Stimulated activated CD8-positive, alpha-beta memory T cell treated with anti-CD3 and anti-CD28 coated beads, Interleukin-4, amount 100 ng/mL, for 24 hours (primary cell): ENCODE measurements around the gene FLT4.
A peak's percentile ranks its signal among the peaks of the same experiment; 100 is the strongest.

Source experiments
- DNase-seq: peaks from one replicate; pipeline ENCODE4 v3.0.0-alpha.2; 2020; ENCODE audit warnings: low read depth

Gene FLT4

DNA sequence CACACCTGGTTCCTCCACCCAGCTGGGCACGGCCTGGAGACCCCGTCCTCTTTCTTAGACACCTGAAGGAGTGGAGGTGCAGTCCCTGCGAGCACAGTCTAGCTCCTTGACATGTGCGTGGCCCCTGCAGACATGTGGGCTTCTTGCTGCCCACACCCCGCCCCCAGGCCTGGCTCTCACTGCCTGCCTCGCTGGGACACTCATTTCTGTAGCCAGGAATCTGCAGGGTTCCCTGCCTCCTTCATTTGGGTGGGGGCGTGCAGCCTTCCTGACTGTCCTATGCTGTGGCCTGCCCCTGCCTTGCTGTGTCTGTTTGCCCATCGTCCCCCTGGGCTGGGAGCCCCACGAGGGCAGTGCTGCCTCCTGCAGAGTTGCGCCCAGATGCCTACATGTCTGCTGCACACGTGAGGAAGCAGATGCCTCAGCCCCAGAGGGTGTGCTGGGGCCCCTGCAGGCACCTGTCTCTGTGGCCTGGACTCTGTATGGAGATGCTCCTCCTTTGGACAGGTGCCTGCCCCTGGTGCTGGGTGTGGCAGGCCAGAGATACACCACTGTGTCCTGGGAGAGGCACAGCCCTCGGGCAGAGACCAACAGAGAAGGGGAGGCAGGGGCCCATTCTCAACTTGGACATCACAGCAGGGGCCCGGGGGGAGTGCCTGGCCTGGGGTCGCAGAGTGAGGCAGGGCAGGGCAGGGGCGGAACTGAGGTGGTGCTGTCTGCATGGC is 22.6 kb downstream of the FLT4 start:
- DNase-seq = no peak

DNA sequence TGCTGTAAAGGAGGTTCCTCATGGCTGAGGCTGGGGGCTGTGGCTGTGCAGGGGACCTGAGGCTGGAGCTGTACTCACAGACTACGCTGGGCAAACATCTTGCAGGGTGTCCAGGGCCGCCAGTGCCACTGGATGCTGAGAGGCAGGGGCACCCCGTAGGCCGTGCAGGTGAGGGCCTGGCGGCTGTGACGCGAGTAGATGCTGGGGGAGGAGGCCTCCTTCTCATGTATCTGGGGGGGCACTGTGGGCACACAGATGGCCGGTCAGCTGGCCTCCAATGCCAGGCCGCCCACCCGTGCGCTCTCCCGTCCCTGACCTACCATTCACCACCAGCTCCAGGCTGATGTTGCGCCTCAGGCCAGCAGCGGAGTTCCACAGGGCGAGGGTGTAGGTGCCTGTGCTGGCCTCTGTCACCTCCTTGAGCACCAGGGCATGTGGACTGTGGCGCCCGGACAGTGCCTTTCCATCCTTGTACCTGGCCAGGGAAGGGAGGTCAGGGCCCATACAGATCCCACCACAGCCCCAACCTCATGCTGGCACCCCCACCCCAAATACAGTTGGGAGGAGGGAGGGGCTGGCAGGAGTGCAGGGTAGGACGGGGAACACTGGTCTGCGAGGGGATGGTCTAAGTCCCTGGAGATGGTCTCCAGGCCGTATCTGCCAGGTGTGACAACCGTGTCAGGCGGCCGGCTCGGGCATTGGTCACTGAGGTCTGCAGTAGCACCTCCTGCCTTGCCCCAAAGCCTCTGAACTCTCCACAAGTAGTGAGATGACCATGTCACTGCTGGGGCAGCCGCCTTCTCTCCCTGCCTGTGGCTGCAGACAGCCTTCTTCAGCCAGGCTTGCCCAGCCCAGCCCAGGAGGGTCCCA is 23.4 kb downstream of the FLT4 start:
- no peak for DNase-seq

DNA sequence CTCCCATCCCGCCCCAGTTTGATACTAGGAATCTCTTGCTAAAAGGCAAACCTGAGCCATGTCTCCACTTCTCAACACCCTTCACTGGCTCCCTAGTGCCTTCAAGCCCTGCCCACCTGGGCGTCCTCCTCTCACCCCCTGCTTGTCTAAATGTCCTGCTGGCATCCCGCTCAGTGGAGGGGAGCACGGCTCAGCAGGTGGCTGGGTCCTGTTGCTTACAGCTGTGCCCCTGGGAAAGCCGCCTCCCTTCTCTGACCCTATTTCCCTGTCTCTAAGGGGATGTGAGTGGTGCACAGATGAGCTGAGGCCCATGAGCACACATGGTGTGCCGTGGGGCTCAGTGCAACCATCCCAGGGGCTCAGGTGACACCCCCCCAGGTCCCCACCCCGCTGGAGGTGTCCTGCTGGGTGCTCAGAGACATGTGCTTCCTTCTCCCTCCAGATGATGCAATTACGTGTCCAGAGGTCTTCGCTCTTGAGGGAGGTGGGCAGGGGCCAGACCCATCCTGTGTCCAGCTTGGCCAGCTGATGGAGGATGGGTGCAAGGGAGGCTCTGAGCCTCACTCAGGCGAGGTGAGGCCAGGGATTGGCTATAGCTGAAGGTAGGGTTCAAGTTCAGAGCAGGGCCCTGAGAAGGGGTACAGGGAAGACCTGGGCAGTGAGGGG is 24.1 kb downstream of the FLT4 start:
- no peak for DNase-seq

DNA sequence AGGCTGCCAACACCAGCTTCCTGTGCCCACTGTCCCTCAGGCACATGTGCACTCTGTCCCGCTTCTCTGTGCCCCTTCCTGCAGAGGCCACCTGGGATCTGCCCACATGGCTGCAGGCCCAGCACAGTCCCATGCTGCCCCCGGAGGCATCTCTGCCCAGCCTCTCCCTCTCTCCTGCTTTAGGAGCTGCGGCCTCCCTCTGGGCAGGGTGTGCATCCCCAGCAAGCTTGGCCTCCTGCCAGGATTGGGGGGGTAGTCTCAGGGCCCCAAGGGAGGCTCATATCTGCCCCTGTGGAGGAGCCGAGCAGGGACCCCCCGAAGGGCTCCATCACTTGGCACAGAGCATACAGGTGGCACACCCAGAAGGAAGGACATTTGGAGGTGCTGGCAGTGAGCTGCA is 24.8 kb downstream of the FLT4 start:
- no peak for DNase-seq

DNA sequence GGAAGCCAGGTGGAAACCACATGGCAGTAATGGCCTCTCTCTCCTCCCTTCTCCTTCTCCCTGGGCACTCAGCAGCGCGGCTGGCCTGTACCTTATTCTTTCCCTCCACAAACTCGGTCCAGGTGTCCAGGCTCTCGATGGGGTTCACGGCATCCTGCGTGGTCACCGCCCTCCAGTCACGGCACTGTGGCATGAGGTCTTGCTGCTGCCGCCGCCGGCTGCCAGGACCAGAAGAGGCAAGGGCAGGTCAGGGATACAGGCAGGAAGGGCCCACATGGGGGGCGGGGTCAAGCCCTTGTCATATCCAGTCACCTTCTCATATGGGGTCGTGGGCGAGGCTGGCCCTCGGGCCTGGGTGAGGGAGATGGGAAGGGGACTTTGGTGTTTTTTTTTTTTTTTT is 25.6 kb downstream of the FLT4 start:
- no peak for DNase-seq

DNA sequence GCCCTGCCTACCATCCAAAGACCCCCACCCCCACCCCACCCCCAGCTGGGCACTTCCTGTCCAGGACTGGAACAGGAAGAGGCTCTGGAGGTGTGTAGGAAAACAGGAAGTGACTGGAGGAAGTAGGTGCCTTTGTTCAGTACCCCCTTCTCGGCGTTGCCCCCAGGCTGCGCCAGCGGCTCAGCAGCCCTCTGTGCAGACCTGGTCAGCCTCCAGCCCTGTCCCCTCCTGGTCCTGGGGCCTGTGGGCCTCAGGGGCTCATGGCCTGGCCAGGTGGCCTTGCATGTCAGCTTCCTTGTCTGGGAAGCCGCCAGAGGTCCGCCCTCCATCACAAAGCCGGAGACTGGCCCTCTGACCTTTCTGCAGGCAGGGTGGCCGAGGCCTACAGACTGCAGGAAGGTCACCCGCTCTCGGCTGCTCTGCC is 26.0 kb downstream of the FLT4 start:
- no peak for DNase-seq

DNA sequence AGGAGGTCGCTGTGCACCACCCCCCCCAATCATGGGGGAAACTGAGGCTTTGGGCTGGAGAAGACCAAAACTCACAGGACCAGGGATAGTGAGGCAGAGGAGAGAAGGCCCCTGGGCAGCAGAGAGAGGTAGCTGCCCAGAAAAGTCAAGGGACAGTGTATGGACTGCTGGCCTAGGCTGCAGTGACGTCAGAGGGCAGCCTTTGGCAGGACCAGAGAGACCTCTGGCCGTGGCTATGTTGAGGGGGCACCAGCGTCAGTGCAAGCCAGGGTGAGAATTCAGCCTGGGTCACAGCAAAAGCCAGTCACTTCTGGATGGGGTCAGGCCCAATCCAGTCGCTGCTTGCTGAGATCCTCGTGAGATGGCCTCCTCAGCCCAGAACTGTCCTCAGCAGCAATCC is 26.5 kb downstream of the FLT4 start:
- no peak for DNase-seq

DNA sequence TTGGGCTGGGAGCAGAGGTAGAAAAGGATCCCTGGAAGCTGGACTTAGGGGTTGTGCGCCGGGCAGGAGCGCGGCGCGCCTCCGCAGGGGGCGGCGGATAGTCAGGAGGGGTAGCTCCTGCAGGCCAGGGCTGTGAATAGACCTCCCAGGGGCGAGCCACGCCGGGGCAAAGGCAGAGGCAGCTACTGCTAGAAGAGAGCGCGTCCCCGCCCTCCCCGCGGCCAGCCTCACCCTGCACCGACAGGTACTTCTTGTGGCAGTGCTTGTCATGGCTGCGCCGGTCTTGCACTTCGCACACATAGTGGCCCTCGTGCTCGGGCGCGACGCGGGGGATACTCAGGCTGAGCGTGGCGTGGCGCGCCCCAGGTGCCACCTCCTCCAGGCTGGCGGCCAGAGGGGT is 28.1 kb downstream of the FLT4 start:
- no peak for DNase-seq

DNA sequence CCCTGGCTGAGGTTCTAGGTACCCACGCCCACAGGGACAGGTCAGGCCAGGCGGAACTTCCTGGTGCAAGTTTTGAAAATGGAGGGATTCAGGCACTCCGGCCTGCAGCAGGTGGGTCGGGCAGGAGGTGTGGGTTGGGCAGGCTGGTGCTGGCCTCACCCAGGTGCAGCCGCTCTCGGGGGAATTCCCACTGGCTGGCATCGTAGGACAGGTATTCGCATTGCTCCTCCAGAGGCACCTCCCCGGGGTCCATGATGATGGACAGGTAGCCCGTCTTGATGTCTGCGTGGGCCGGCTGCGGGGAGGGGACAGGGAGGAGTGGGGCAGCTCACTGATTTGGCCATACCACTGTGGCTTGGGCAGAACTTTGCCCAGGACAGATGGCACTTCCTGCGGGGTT is 29.4 kb downstream of the FLT4 start:
- no peak for DNase-seq

DNA sequence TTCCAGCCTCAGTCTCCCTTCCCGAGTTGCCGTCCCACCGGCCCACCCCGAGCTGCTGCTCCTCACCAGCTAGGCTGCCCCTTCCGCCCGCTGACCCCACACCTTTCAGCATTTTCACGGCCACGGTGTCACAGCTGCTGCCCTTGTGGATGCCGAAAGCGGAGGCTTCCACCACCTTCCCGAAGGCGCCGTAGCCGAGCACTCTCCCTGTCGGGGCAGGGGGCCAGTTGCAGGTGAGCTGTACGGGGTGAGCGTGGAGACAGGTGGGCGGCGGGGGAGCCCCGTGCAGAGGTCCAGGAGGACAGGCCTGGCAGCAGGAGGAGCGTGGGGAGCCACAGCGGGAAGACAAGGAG is 29.9 kb downstream of the FLT4 start:
- no peak for DNase-seq

DNA sequence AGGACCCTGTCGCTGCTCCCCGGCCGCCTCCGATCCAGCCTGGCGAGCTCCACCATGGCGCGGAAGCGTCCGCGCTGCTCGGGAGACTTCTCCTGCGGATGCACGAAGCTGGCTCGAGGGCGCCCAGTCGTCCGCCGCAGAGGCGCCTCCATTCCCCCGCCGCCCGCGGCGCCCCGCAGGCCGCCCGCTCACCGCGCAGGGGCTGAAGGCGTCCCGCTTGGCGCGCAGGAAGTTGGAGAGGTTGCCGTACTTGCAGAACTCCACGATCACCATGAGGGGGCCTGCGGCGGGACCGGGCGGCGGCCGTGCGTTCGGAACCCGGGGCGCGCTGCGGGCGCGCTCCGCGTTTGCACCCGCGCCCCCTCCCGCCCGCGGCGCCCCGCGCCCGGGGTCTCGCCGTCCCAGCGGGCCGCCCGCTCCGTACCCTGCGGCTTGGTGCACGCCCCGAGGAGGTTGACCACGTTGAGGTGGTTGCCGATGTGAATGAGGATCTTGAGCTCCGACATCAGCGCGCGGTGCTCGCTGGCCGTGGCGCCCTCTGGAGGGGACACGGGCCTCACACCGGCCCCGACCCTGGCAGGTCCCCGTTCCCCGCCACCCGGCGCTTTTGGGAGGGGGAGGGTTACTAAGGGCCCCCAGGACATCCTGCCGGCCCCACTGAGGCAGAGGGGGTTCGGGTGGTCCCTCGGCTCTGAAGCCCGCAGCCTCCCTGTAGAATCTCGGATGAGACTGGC is 30.4 kb downstream of the FLT4 start:
- DNase-seq = peak; percentile 4

DNA sequence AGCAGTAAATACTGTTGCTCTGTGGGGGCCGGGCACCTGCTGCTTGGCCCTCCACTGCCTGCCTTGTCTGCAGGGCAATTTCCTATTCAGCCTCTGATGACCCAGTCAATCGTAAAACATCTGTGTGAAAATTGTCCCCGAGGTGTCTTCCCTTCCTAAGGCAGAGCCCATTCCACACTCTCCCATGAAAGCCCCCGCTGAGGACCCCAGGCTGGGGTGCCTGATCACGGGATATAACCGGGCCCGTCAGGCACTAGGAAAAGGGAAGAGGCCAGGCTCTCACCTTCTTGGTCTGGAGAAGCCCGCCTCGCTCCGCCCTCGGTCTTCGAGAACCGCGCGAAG is 30.9 kb downstream of the FLT4 start:
- no peak for DNase-seq

DNA sequence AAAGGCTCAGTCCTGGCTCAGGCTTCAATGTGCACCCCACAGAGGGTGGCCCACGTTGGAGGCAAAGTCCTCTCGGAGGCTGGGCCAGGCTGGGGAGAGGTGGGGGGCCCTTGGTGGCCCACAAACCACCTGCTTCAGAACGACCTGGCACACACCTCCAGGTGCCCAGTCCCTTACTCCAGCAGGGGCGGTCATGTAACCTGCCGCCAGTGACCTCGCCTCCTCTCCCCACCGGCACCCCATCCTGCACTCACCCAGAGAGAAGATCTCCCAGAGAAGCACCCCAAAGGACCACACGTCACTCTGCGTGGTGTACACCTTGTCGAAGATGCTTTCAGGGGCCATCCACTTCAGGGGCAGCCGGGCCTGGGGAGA is 35.6 kb downstream of the FLT4 start:
- no peak for DNase-seq

DNA sequence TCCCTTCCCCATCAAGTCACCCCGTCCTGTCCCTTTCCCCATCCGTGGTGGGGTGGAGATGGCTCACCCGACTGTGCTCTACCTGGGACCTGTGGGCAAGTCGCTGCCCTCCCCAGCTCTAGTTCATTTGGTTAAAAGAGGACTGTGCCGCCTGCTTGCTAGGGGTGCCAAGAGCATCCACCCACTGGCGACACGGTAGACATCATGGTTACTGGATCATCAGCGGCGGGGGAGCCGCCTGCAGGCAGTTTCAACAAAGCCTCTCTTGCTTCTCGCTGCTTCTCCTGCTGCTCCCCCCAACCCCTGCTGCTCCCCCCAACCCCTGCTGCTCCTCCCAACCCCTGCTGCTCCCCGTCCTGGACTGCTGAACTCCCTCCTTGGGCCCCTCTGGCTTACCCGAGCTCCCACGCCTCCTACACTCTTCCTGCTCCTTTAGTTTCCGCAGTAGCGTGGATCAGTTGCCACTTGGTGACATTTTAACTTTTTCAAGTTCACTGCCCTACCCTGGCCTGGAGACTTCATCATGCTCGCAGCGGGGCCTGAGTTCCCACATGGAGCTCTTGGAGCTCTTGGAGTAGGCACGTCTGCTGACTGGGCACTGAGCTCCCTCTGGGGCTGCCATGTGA is 36.1 kb downstream of the FLT4 start:
- no peak for DNase-seq

DNA sequence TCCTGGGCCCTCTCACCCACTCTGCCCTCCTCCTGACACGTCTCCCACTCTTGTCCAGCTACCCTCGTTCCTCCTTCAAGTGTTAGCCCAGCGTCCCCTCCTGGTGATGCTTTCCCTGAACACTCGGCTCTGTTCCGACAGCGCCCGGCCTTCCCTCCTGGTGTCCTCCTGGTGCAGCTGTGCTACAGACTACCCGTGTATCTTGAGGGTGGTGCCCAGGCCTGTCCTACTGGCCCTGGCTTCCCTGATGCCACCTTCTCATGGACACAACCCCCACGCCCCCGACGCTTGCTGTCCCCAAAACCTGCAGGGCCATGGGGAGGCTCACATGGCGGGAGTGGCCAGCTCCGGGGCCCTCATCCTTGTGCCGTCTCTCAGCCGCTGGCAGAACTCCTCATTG is 36.7 kb downstream of the FLT4 start:
- no peak for DNase-seq

DNA sequence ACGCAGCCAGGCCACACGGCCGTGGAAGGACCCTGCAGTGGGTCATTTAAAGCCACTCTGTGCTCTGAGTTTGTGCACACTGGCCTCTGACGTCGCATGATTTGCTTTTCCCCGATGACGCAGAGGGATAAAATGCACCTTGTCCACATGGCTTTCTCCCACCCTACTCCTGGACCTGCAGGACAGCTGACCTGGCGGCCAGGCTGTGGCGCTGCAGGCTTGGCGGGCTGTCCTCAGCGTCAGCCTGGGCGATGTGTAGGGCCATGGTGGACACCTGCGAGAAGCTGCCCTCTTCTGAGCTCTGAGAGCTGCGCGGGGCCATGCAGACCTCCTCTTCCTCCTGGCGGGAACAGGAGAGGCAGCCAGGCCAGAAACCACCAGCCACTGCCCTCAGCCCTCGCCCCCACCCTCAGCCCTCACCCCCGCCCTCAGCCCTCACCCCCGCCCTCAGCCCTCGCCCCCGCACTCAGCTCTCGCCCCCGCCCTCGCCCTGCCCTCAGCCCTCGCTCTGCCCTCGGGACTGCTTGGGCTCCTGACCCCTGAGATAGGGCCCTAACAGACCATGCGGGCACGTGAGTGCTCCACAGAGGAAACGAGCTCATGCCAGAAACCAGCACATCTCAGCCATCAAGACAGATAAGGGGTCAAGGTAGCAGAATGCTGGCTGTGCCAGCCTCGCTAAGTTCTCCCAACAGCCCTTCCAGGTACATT is 38.1 kb downstream of the FLT4 start:
- DNase-seq = no peak

DNA sequence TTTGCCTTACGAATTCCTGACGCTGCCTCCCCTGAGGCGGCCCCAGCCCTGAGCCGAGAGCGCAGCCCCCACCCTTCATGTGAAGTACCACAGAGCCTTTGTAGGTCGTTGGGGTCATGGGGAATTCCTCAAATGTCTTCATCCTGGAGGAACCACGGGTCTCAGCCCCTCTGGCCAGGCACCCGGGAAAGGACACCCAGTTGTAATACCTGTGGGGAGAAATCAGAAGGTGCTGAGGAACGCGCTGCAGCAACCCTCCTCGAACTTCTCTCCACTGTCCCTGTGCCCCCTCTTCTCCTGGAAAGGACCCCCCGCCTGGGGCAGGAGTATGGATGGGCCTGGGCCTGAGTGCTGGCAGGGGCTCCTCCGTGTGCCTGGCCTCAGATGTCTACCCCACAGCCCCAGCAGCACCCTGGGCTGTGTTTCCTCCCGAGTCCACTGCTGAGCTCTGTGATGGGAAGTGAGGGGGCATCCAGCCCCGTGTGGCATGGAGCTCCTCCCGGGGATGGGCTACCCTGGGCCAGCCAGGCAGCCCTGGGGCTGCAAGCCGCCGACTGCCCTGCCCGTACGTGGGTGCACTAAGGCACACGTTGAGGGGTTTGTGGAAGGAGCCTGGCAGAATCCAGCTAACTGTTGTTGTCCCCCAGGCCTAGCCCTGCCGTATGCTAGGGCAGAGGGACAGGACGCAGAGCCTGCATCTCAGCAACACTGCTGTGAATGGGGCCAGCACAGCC is 39.4 kb downstream of the FLT4 start:
- DNase-seq = no peak

DNA sequence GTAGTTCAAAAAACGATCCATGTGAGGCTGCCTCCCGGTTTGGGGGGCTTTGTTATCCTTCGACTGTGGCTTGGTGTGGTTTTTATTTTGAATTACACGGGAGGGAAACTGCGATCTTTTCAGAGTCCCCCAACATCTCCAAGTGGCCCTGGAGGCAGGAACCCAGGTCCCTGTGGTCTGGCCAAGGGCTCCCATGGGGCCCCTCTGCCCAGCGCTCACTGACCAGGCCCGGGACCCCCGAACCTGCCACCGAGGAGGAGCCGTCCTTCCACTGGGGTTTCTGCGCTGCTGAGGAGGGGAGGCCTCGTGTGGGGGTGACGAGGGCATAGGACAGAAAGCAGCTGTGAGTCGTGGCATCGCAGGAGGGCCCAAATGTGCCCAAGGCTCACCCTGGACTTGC is 40.0 kb downstream of the FLT4 start:
- no peak for DNase-seq

DNA sequence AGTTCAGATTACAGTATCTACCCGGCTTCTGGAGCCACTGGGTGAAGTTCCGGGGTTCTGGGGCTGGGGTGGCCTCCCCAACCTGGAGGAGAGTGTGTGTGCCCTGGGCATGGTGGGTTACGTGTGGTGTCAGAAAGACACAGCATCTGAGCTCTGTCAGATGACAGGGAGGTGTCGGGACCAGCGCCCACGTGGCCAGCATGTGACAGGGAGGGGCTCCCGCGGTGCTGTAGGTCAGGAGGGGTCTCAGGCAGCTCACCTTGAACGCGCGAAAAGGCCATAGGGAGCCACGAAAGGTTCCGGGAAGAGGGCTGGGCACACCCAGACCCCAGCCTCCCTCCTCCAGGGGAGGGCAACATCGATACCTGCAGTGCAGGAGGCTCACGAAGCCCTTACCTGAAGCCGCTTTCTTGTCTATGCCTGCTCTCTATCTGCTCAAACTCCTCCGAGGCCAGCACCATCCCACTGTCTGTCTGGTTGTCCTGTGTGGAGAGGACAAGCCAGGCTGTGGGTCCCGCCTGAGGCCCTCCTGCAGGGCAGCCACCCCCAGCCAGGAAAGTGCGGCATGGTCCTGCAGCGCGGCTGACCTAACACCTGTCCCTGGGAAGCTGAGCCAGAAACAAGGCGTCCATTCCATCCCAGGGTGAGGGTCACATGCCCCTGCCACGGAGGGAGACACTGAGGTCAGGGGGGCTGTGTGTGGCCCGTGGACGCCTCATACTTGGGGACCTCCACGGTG is 40.7 kb downstream of the FLT4 start:
- DNase-seq = no peak
